PFSK-1 (cell line): Measurements from ENCODE around the gene SMYD5.

Source experiments
- FOXP2 ChIP-seq: optimal IDR thresholded peaks from 2 replicates; pipeline ENCODE3; 2011; ENCODE audit warnings: borderline replicate concordance, control low read depth, inconsistent platforms; ENCODE audit not compliant: insufficient read depth; ENCODE audit errors: extremely low read length, extremely low read depth
- POLR2AphosphoS5 ChIP-seq: IDR thresholded peaks from 2 replicates; pipeline ENCODE4 v1.6.1; 2012; ENCODE audit warnings: low read depth, mild to moderate bottlenecking, control low read depth, low read length, moderate library complexity
- SIN3A ChIP-seq: IDR thresholded peaks from 2 replicates; pipeline ENCODE4 v1.6.1; 2012; ENCODE audit warnings: mild to moderate bottlenecking, low read length, moderate library complexity, borderline replicate concordance; ENCODE audit not compliant: insufficient read depth
- TAF1 ChIP-seq: IDR thresholded peaks from 2 replicates; pipeline ENCODE4 v1.6.1; 2012; ENCODE audit warnings: low read length, control low read depth, borderline replicate concordance; ENCODE audit not compliant: insufficient read depth
- TF ChIP-seq, protein P1 (sequence below), 2 experiments: IDR thresholded peaks; 2 replicates each; pipeline versions ENCODE4 v1.6.1 to v1.8.0; 2011 to 2012; ENCODE audit warnings: low read depth in 2 of 2, low read length in 2 of 2, control low read depth in 1 of 2, inconsistent platforms in 1 of 2, mild to moderate bottlenecking in 1 of 2, moderate library complexity in 1 of 2; ENCODE audit not compliant: insufficient read depth in 1 of 2

DNA sequence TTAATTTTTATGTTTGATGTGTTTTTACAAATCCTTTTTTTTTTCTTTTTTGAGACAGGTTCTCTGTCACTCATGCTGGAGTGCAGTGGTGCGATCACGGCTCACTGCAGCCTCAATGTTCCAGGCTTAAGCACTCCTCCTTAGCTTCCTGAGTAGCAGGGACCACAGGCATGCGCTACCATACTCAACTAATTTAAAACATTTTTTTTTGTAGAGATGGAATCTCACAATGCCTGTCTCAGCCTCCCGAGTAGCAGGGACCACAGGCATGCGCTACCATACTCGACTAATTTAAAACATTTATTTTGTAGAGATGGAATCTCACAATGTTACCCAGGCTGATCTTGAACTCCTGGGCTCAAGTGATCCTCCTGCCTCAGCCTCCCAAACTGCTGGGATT lies 8.4 kb upstream of the SMYD5 start:
- TF ChIP-seq POLR2AphosphoS5 = no peak
- TF ChIP-seq, protein P1, sequence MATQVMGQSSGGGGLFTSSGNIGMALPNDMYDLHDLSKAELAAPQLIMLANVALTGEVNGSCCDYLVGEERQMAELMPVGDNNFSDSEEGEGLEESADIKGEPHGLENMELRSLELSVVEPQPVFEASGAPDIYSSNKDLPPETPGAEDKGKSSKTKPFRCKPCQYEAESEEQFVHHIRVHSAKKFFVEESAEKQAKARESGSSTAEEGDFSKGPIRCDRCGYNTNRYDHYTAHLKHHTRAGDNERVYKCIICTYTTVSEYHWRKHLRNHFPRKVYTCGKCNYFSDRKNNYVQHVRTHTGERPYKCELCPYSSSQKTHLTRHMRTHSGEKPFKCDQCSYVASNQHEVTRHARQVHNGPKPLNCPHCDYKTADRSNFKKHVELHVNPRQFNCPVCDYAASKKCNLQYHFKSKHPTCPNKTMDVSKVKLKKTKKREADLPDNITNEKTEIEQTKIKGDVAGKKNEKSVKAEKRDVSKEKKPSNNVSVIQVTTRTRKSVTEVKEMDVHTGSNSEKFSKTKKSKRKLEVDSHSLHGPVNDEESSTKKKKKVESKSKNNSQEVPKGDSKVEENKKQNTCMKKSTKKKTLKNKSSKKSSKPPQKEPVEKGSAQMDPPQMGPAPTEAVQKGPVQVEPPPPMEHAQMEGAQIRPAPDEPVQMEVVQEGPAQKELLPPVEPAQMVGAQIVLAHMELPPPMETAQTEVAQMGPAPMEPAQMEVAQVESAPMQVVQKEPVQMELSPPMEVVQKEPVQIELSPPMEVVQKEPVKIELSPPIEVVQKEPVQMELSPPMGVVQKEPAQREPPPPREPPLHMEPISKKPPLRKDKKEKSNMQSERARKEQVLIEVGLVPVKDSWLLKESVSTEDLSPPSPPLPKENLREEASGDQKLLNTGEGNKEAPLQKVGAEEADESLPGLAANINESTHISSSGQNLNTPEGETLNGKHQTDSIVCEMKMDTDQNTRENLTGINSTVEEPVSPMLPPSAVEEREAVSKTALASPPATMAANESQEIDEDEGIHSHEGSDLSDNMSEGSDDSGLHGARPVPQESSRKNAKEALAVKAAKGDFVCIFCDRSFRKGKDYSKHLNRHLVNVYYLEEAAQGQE (IDR thresholded peaks at IDR 0.05; ENCODE audit: insufficient read depth in 1 of 2, low read depth in 2 of 2, low read length in 2 of 2) = no peak
- TF ChIP-seq TAF1 = no peak
- TF ChIP-seq SIN3A = no peak
- TF ChIP-seq FOXP2 = no peak
